GM18511 (cell line): ENCODE measurements around the gene PRPF8.
A peak's percentile ranks its signal among the peaks of the same experiment; 100 is the strongest.

ENCODE experiments used
- ATAC-seq: cut with Tn5 transposase; IDR thresholded peaks from one replicate; pipeline ENCODE4 v1.9.1; 2021; ENCODE audit warnings: mild to moderate bottlenecking, moderate library complexity; ENCODE audit not compliant: unreplicated experiment

Gene PRPF8

GRCh38 chr17:1627982-1628855 lies 56.4 kb downstream of the PRPF8 start, which contains the start of gene SLC43A2:
Gene SLC43A2, minus strand, starts transcription at chr17:1628834. Its CDS starts 960 bp downstream, at chr17:1627874.
- peak; percentile 70 for ATAC-seq

- no peak for ATAC-seq
Measured at GRCh38 chr17:1627182-1627981, 57.3 kb downstream of the PRPF8 start.

- no peak for ATAC-seq
Measured at GRCh38 chr17:1626333-1626732, 58.3 kb downstream of the PRPF8 start.

- ATAC-seq, result no peak
Measured at GRCh38 chr17:1625581-1625980, 59.1 kb downstream of the PRPF8 start.

GRCh38 chr17:1625053-1625452 lies 59.6 kb downstream of the PRPF8 start:
- no peak for ATAC-seq

GRCh38 chr17:1624650-1625049 lies 60.0 kb downstream of the PRPF8 start:
- ATAC-seq, result no peak

GRCh38 chr17:1623057-1623630 lies 61.5 kb downstream of the PRPF8 start:
- no peak for ATAC-seq

- ATAC-seq, result no peak
Measured at GRCh38 chr17:1621273-1621954, 63.3 kb downstream of the PRPF8 start.

- ATAC-seq, result no peak
Measured at GRCh38 chr17:1620486-1620885, 64.2 kb downstream of the PRPF8 start.

- no peak for ATAC-seq
Measured at GRCh38 chr17:1617620-1618174, 67.0 kb downstream of the PRPF8 start.

- no peak for ATAC-seq
Measured at GRCh38 chr17:1616101-1616500, 68.6 kb downstream of the PRPF8 start.

GRCh38 chr17:1612400-1612799 lies 72.3 kb downstream of the PRPF8 start:
- ATAC-seq, result no peak

- ATAC-seq, result no peak
Measured at GRCh38 chr17:1611715-1612114, 73.0 kb downstream of the PRPF8 start.

- ATAC-seq, result no peak
Measured at GRCh38 chr17:1608676-1609075, 76.0 kb downstream of the PRPF8 start.

- no peak for ATAC-seq
Measured at GRCh38 chr17:1607971-1608320, 76.7 kb downstream of the PRPF8 start.

GRCh38 chr17:1606352-1606985 lies 78.2 kb downstream of the PRPF8 start:
- ATAC-seq, result no peak

- no peak for ATAC-seq
Measured at GRCh38 chr17:1605681-1606351, 78.9 kb downstream of the PRPF8 start.

- no peak for ATAC-seq
Measured at GRCh38 chr17:1604831-1605528, 79.7 kb downstream of the PRPF8 start.

GRCh38 chr17:1601571-1601970 lies 83.1 kb downstream of the PRPF8 start:
- no peak for ATAC-seq
